Measurements from ENCODE around the gene PIK3C2B.
A peak's percentile ranks its signal among the peaks of the same experiment; 100 is the strongest.

PIK3C2B gene

DNA sequence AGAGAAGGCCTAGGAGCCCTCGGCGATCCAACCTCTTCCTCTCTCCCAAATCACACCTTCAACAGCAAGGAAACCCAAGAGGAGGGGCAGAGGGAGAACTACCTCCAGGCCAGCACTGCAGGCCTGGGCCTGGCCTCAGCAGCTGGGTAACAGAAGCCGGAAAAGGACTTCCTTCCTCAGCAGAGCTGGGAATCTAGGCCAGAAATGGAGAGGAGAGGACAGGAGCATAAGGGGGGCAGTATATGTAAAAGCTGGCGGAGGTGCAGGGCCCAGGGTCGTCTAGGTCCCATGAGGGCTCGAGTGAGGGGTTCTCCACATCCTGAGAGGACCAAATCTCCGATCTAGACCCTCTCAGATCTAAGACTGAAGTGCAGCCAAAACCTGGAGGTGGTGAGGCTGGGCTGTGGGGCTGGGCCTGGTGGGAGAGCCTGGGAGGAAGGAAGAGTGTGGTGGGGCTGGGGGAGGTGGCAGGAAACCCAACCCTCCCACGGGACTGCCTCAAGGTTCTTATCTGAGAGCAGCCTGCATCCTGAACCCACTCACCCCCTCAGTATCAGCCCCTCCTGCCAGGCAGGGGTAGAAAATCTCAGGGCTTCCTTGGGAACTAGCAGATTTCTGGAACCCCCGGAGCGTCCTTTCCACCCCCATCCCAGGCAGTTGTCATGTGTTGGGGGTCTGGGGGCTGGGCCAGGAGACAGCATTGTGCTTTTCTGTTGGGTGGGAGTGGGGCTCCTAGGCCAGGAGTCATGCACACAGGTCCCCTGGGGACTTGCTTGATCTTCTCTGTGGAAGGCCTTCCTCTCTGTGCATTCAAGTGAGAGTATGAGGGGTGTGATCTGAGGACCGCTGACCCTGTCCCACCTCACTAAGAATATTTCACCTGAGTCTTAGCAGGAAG, 33.0 kb downstream of the PIK3C2B start:
- no peak for DNase-seq (ENCODE audit: low spot score)

DNA sequence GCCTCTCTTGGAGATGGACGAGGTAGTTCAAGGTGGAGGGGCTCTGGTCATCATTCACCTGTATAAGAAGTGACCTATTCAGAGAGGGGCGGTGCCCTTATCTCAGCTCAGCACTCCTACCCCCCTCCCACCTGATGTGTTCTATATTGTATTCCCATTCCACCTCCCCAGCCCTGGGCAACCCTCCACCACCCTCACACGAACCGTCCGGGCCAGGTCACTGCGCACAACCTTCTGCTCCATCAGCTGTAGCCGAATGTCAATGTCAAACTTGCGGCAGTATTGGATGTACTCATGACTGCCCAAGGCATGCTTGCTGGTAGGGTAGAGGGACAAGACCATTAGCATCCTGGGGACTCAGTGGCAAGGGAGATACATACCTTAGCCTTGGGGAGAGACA, 34.3 kb downstream of the PIK3C2B start:
- DNase-seq (ENCODE audit: low spot score), result no peak

DNA sequence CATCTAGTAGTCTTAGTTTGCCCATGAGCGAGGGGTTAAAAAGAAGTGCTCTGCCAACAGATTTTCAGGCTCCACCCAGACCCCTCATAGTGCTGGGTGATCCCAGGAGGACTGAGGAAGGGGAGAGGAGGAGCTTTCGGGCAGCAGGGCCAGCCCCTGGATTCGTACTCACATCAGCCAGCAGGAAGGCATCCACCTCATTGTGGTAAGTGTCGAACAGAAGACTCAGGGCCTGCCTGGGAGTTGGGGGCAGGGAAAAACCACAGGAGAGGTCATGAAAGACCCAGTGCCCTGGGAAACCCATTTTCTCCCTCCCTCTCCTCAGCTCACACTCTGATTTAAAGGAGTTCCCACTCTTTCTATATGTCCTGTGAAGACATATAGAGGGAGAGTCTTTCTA, 34.9 kb downstream of the PIK3C2B start:
- no peak for DNase-seq (ENCODE audit: low spot score)

DNA sequence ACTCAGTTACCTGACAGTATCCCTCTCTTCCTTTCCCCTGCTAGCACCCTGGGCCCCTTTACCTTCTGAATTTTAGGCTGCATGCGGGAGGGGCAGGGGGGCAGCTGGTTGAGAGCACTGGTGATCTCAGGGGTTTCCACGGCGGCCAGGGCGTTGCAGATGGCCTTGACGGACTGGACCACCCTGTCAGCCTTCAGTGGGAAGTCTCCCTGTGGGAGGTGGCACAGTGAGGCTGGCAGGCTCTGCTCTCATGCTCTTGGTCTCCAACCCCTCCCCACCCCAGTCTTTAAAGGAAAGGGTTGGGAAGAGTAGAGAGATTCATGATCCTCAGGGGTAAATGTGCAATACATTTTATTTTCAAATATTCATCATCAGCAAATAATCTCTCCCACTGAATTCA, 36.9 kb downstream of the PIK3C2B start:
- DNase-seq (ENCODE audit: low spot score), result no peak

DNA sequence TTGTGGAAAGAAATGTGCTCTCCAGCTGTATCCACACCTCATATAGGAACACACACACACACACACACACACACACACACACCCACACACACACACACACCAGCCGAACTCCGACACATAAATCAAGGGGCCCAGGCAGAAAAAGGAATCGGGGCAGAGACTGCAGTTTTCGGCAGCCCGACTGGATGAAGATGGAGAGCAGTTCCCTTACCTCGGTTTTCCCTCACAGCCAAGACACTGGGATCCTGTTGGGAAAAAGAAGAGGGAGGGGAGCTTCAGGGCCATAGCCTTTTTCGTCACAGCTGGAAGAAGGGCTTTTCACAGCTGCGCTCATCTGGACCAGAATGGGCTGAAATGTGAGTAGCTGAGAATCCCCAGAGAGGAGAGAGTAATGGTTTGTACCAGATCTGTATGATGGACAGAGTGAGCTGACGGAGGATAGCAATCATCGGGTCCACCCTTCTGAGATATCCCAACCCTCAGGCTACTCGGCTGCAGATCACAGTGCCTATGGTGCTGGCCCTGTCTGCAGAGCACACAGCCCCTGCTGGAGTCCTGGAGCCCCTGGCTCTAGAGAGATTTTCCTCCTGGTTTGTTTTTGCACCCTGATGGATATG, 37.7 kb downstream of the PIK3C2B start:
- DNase-seq (ENCODE audit: low spot score), result no peak

DNA sequence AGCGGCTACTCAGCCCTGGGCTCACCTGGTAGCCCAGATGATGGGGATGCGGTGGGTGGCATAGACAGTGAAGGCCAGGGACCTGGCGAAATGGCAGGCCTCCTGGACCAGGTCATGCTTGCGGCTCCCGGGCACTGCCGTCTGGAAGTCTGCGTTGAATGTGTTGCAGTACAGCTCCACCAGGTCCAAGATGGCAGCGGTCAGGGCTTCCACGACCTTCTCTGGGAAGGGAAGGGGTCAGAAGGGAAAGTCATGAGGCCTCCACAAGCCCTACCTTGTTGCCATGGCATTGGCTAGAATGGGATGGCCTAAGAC, 38.8 kb downstream of the PIK3C2B start:
- DNase-seq (ENCODE audit: low spot score), result no peak

DNA sequence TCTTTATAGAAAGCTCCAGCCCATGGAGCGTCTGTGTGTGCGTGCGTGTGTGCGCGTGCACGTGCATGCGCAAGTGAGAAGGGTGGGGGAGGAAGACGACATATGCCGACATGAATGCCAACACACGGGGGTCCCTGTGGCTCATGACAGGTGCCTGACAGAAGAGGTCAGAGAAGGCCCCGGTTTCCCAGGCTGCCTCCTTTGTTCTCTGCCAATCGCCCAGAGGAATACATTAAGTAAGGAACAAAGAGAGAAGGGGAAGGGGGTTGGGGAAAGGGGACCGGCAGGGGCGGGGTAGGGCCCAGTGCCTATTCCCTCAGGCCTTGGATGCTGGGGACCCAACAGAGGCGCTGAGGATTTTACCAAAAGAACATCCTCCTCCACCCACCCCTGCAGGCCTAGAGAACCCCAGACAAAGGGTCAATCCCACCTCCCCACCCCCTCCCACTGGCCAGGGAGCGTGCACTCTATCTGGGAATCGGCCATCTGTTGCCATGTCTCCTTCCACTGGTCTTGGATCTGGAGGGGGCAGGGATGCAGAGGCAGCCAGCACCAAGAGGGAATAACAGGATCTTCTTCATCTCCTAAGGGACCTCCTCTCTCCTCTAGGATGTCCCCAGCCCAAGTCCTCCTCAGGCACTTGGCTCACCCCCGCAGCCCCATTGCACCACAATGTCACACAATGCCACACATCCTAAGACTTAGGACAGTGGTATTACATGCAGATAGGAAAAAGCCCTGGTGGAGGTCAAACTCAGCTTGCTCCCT, 39.4 kb downstream of the PIK3C2B start:
- DNase-seq (ENCODE audit: low spot score), result no peak

DNA sequence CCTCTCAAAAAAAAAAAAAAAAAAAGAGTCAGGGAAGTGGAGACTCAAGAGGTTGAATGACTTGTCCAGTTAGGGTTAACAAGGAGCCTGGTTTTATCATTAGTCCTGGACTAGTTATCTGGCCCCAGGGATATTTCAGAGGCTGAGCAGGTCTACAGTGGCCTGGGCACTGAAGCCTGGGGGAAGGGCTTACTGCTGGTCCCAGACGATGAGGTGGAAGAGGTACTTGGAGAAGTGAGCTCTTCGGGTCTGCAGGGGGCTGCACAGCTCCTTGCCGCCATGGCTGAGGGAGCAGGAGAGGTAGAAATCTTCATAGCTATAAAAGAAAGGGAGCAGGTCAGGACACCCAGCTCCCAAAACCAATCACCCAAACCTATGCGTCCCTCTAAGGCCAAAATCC, 40.1 kb downstream of the PIK3C2B start:
- DNase-seq (ENCODE audit: low spot score), result no peak

DNA sequence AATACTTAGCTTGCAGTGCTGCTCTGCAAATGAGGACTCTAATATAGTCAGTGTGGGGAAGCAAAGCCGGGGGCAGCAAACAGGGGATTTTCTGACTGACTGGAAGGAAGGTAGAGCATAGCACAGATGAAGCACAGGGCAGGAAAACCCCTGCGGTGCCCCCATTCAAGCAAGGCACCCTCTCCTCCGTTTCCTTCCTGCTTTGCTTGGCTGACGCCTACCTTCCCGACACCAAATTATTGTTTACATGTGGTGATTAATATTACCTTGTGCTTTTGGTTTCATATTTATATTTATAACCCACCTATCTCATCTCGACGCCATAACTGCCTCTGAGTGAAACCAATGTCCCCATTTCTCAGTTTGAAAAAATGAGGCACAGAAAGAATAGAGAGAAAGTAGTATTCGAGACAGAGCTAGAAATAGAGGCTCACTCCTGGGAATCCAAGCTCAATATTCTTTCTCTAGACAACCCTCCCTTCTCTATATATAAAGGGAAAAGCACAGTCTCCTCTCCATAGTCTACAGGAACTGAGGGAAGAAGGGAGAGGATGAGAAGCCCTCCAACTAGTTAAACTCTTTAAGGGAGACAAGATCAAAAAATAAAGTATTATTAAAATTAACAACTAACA, 41.3 kb downstream of the PIK3C2B start:
- no peak for DNase-seq (ENCODE audit: low spot score)

DNA sequence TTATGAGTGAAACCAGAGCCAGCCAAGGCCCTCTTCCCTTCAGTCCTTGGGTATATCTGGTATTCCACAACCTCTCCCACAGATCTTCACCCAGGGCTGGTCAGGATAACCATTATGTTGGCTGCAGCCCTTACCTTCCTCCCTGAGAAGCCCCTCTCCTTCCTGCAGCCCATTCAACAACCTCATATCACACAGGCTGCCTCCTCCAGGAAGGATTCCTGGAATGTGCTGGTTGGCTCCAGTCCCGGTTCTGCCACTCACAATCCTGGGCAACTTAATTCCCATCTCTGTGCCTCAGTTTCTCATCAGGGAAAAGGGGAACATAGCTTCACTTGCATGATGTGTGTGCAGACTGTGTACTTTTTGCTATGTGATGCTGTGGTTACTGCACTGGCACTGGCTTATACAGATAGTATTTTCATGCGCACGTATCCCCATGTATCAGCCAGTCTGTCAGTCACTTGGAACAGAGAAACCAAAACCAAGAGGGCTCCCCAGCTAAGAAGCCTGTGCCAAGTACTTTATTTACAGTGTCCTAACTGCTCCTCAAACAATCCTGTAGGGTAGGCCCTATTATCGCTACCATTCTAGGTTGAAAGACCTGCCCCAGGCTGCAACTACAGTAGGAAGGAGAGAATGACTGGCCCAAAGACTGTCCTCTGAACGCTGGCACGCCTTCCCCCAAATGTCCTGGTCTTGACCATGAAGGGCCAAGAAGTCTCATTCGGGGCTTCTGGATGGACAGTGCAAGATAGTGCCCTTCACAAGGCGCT, 43.1 kb downstream of the PIK3C2B start:
- DNase-seq (ENCODE audit: low spot score), result no peak

DNA sequence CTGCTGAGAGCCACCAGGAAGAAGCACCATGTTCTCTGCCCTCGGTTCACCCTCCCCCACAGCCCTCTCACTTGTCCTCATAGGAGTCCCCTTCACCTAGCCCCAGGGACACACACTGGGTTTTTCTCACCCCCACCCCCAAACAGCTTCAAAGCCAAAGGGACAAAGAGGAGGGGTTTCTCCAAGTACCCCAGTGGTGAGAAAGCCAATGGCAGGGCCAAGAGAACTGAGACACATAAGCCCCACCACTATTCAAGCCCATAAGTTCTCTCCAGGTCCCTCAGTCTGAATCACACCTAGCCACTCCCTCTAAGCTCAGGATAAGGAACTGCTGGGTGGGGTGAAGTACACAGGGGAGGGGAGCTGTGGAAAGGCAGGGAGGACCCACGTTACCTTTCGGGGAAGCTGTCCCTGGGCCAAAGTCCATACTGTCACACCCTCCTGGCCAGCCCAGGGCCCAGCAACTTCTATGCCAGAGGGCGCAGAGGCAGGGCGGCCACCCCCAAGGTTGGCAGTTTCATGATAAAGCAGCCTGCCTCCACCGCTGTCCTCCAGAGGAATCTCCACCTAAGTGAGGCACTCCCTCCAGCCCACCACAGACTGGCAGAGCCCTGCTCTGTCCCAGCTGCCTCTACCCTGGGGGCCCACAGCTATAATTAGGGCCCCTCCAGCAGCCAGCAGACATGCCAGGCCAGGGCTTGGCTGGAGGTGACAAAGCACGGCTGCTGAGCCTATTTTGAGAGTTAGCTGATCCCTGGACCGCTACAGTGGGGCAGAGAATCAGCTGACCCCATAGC, 43.9 kb downstream of the PIK3C2B start:
- DNase-seq (ENCODE audit: low spot score), result no peak

DNA sequence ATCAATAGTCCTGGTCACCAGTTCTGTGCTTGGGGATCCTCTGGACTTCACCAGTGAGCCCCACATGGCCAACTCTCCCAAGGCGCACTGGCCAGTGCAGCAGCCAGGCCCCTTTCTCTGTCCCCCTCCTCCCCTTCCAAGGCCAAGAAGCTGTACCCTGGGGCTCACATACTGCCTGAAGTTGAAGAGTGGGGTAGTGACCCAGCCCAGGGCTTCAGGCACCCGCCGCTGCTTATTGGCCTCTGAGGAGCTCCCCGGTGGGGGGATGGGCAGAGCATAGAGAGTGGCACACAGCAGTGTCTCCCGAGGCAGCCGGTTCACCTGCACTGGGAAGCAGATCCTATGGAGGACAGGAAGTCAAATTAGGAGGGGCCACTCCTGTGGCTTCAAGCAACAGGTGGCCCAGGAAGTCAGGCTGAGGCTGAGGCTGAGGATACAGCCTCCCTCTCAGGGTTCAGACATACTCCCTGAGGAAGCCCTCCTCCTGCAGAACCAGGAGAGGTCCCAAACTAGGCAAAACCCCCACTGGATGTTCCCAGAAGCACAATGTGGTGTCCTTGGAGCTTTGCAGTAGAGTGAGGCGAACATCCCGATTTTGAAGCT, 44.8 kb downstream of the PIK3C2B start:
- DNase-seq (ENCODE audit: low spot score), result no peak

DNA sequence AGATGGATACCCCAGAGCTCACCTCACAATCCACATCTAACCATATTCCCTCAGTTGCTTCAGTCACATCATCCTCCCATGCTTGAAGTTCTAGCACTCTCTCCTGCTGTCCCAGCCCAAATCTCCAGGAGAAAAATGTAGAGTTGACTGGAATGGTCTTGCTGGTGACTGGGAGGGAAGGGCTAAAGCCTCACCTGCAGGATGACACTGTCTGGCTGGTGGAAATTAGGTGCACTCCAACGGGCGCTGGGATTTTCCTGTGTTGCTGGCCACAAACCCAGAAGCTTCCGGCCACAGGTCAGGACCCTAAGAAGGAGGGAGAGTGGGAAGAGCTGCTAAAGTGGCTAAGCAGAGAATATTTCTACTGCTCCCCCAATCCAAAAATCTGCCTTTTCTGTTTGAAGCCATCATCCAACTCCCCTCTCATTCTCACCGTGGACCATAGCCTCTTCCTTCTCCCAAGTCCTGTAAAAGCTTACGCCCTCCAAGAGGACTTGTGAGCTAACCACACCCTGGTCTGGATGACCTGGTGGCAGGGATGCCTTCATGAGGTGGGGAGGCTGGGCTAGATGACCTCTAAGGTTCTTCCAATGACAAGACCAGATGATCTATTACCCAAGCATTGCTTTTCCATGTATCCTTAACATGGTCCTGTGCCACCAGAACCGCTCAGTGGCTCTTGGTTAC, 45.5 kb downstream of the PIK3C2B start:
- no peak for DNase-seq (ENCODE audit: low spot score)

DNA sequence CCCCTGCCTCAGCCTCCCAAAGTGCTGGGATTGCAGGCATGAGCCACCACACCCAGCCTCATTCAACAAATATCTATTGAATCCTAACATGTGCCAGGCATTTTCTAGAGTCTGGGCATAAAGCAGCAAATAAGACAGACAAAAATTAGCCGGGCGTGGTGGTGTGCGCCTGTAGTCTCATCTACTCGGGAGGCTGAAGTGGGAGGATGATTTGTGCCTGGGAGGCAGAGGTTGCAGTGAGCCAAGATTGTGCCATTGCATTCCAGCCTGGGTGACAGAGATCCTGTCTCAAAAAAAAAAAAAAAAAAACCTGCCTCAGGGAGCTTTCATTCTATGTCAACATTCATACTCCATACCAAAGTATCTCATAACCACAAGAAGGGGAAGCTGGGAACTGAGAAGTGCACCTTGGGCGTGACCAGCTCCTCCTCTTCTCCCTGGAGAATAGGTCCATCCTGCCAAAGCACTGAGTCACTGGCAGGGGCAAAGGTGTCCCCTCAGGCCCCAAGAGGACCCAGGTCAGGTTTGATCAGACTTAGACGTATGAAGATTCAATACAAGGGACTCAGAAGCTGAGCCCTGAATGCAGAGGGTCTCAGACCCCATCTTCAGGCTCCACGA, 46.2 kb downstream of the PIK3C2B start:
- no peak for DNase-seq (ENCODE audit: low spot score)

DNA sequence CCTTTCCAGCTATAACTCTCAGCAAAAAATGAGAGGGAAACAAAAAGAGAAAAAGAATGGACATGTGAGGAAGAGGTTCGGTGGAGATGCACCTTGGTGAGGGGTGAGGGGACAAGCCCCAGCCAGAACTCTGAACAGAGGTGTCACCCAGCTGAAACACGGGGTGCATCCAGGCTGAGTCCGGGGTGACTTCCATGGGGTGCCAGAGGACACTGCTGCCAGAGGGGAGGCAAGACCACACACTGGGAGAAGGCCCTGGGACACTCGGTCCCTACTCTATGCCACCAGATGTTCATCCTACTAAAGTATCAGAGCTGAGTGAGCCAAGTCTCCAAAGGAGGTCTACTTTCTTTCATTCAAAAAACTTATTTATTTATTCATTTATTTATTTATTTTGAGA, 46.9 kb downstream of the PIK3C2B start:
- DNase-seq (ENCODE audit: low spot score), result no peak

DNA sequence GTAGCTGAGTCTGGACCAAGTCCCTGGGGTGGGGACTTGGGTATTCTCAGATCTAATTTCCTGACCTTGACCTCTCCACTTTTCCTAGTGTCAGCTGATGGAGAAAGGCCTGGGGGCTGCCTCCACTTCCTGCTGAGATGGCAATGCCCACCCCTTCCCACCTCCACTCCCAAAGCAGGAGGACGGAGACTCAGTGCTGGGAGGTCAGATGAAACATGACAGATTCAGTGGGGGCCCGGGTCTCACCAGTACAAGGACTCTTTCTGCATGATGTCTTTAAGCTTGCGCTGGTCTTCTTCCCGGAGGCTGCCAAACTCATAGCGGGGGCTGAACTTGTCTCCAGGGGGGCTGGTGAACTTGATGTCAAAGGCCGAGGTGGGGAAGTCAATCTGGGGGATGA, 47.4 kb downstream of the PIK3C2B start:
- DNase-seq (ENCODE audit: low spot score), result no peak

DNA sequence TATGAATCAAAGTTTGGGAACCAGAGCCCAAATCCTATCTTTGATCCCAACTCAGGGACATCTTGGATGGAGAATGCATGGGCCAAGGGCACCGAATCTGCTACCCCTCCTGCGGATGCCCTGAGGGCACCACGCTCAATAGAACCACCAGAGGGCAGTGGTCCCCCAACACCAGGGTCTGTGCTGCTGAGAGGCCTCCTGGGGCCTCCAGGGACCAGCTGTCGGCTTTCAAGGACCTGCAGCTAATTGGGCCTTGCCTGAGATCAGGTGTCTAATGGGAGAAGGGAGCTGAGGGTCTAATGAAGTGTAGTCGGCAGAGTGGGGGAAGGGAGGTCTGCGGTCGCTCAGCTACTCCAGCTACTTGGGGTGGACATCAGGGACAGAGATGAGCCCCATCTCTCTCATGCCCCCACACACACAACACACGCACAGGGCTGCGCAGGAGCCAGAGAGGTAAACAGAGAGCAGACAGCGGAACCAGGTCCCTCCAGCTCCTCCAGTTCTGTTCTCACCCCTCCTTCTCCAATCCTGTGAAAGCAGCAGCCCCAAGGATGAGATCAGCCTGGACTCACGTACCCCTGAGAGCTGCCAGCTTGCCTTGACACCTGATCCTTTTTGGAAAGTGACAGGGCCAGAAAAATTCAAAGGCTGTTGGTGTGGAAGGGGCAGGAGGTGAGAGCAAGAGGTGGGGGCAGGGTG, 48.0 kb downstream of the PIK3C2B start:
- DNase-seq (ENCODE audit: low spot score), result peak; percentile 76

DNA sequence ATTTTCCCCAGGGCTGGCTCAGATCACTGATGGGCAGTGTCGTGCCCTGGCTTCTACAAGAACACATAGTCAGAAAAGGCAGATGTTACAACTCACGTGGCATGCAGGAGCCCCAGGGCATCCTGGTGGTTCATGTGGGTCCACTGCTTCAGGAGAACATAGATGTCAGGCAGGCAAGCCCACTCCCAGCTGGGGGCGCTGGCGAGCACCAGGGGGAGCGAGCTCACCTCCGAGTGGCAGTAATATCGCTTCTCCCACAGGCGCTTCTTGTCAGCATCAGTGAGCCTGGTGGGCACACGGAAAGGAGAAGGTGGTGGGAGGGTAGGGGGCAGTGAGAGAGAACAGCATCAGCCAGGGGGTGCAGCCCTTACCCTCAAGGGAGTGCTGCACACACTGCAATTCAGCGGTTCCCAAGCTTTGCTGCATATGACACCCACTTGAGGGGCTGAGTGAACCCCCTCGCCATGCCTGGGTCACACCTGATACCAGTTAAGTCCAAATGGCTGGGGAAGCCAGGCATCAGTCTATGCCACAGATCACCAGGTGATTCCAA, 48.7 kb downstream of the PIK3C2B start:
- peak; percentile 39 for DNase-seq (ENCODE audit: low spot score)
